WTC11 (cell line): Measurements from ENCODE around the gene MUC2. TPM values are rescaled to one million over a fixed set of nuclear protein-coding genes. Genes with fewer than 3 reads are reported as not detected.

Experiments used
- ATAC-seq: fragments of 200-7000 bp; cut with Tn5 transposase; 2 replicates; pipeline ENCODE4 v1.10.0; 2021; ENCODE audit warnings: mild to moderate bottlenecking, moderate library complexity
- CTCF ChIA-PET: fragments of 300-600 bp; sonication (Branson Sonifier 250); formaldehyde crosslinking; loops from one replicate; lab custom pipeline; 2021; ENCODE audit warnings: antibody characterized with exemption; lab: Charles Lee
- POLR2A ChIA-PET: fragments of 350-600 bp; sonication (Branson Sonifier 250); formaldehyde crosslinking; loops from one replicate; lab custom pipeline; 2021; ENCODE audit warnings: antibody characterized with exemption; lab: Charles Lee
- DNase-seq: peaks from one replicate; pipeline ENCODE4 v3.0.0; 2021; ENCODE audit warnings: low spot score
- H3K27ac Mint-ChIP-seq: 2 replicates; pipeline ENCODE4 v1.8.0; 2021; ENCODE audit warnings: mixed read lengths
- H3K27me3 Mint-ChIP-seq: 2 replicates; pipeline ENCODE4 v1.8.0; 2021; ENCODE audit warnings: low read depth, mild to moderate bottlenecking, moderate library complexity, mixed read lengths
- H3K36me3 Mint-ChIP-seq: 2 replicates; pipeline ENCODE4 v1.8.0; 2021; ENCODE audit warnings: mixed read lengths
- H3K4me1 Mint-ChIP-seq: 2 replicates; pipeline ENCODE4 v1.8.0; 2022; ENCODE audit warnings: mixed read lengths
- H3K4me3 Mint-ChIP-seq: 2 replicates; pipeline ENCODE4 v1.8.0; 2021; ENCODE audit warnings: mild to moderate bottlenecking, moderate library complexity, mixed read lengths
- H3K9me3 Mint-ChIP-seq: 2 replicates; pipeline ENCODE4 v1.8.0; 2021; ENCODE audit warnings: mixed read lengths
- CREM ChIP-seq: sonication (generic); formaldehyde crosslinking; IDR thresholded peaks from 2 replicates; pipeline ENCODE4 v1.8.1; 2022; ENCODE audit warnings: mild to moderate bottlenecking, missing genetic modification reagents, moderate library complexity
- ETV6 ChIP-seq: sonication (generic); formaldehyde crosslinking; IDR thresholded peaks from 2 replicates; pipeline ENCODE4 v1.8.1; 2022; ENCODE audit warnings: mild to moderate bottlenecking, missing genetic modification reagents
- HMGA2 ChIP-seq: fragments of 250-450 bp; sonication (Bioruptor Pico); IDR thresholded peaks from 2 replicates; pipeline ENCODE4 v1.4.0; 2021; ENCODE audit warnings: mild to moderate bottlenecking, moderate library complexity
- IRF2 ChIP-seq: sonication (generic); formaldehyde crosslinking; IDR thresholded peaks from 2 replicates; pipeline ENCODE4 v1.8.0; 2022; ENCODE audit warnings: low read depth, missing genetic modification reagents, borderline replicate concordance
- OVOL2 ChIP-seq: fragments of 250-450 bp; sonication (Bioruptor Pico); IDR thresholded peaks from 2 replicates; pipeline ENCODE4 v1.9.0; 2021; ENCODE audit warnings: mild to moderate bottlenecking, borderline replicate concordance
- RELA ChIP-seq: sonication (generic); formaldehyde crosslinking; IDR thresholded peaks from 2 replicates; pipeline ENCODE4 v1.8.1; 2022; ENCODE audit warnings: missing genetic modification reagents, mild to moderate bottlenecking, borderline replicate concordance
- RORB ChIP-seq: fragments of 250-450 bp; sonication (Bioruptor Pico); IDR thresholded peaks from 2 replicates; pipeline ENCODE4 v1.9.0; 2021; ENCODE audit warnings: mild to moderate bottlenecking
- SMAD4 ChIP-seq: sonication (generic); formaldehyde crosslinking; IDR thresholded peaks from 2 replicates; pipeline ENCODE4 v1.8.0; 2022; ENCODE audit warnings: mild to moderate bottlenecking, missing genetic modification reagents
- TEAD4 ChIP-seq: sonication (generic); formaldehyde crosslinking; IDR thresholded peaks from 2 replicates; pipeline ENCODE4 v1.8.0; 2022; ENCODE audit warnings: mild to moderate bottlenecking, missing genetic modification reagents
- ZNF121 ChIP-seq: sonication (generic); formaldehyde crosslinking; IDR thresholded peaks from 2 replicates; pipeline ENCODE4 v1.8.0; 2023; ENCODE audit warnings: missing genetic modification reagents
- total RNA-seq: library from RNA; stranded (reverse); gene quantifications from 3 replicates; pipeline ENCODE4 v1.2.3, GENCODE V29; 2021
- TF ChIP-seq, protein P1 (sequence below): sonication (generic); formaldehyde crosslinking; IDR thresholded peaks from 2 replicates; pipeline ENCODE4 v1.8.1; 2022; ENCODE audit warnings: mild to moderate bottlenecking, moderate library complexity, missing genetic modification reagents
- TF ChIP-seq, protein P2 (sequence below): sonication (generic); formaldehyde crosslinking; IDR thresholded peaks from 2 replicates; pipeline ENCODE4 v1.8.0; 2023; ENCODE audit warnings: missing genetic modification reagents, mild to moderate bottlenecking, borderline replicate concordance
- TF ChIP-seq, protein P3 (sequence below): fragments of 250-450 bp; sonication (Bioruptor Pico); IDR thresholded peaks from 2 replicates; pipeline ENCODE4 v1.8.0; 2021; ENCODE audit warnings: mild to moderate bottlenecking
- TF ChIP-seq, protein P4 (sequence below): sonication (generic); formaldehyde crosslinking; IDR thresholded peaks from 2 replicates; pipeline ENCODE4 v1.8.0; 2022; ENCODE audit warnings: mild to moderate bottlenecking, missing genetic modification reagents
- TF ChIP-seq, protein P5 (sequence below): fragments of 250-450 bp; sonication (Bioruptor Pico); conservative IDR thresholded peaks from 2 replicates; pipeline ENCODE4 v1.9.0; 2021; ENCODE audit warnings: mild to moderate bottlenecking
- TF ChIP-seq, protein P6 (sequence below): sonication (generic); formaldehyde crosslinking; IDR thresholded peaks from 2 replicates; pipeline ENCODE4 v1.8.1; 2022; ENCODE audit warnings: mild to moderate bottlenecking, missing genetic modification reagents, moderate library complexity, borderline replicate concordance

The MUC2 gene
- total RNA-seq, 1 experiment from 2014 or later: 0.22 TPM

DNA sequence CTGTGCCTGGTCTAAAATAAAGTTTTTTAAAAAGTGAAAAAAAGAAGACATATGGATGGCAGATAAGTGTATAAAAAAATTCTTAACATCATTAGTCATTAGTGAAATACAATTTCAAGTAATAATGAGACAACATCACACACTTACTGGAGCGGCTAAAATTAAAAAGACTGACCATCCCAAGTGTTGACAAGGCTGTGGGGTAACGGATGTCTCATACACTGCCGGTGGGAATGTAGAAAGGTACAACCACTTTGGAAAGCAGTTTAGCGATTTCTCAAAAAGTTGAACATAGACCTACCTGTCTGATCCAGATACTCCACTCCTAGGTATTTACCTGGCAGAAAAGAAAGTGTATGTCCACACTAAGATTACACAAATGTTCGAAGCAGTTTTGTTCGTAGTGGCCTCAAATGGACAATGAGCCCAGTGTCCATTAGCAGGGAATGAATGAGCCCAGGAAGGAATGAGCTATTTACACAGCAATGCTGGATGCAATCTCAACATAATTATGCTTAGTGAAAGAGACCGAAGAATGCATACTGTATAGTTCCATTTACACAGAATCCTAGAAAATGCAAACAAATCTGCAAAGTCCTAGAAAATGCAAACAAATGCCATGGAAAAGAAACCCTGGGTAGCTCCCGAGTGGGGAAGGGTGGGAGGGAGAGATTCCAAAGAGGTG, 6.7 kb upstream of the MUC2 start (continued):
- TF ChIP-seq, protein P1, sequence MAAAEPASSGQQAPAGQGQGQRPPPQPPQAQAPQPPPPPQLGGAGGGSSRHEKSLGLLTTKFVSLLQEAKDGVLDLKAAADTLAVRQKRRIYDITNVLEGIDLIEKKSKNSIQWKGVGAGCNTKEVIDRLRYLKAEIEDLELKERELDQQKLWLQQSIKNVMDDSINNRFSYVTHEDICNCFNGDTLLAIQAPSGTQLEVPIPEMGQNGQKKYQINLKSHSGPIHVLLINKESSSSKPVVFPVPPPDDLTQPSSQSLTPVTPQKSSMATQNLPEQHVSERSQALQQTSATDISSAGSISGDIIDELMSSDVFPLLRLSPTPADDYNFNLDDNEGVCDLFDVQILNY (CRISPR knock-in tag): no peak
- TF ChIP-seq OVOL2 (CRISPR knock-in tag) (no peak), ZNF121 (CRISPR knock-in tag) (no peak), RELA (CRISPR knock-in tag) (no peak)
- TF ChIP-seq, protein P2, sequence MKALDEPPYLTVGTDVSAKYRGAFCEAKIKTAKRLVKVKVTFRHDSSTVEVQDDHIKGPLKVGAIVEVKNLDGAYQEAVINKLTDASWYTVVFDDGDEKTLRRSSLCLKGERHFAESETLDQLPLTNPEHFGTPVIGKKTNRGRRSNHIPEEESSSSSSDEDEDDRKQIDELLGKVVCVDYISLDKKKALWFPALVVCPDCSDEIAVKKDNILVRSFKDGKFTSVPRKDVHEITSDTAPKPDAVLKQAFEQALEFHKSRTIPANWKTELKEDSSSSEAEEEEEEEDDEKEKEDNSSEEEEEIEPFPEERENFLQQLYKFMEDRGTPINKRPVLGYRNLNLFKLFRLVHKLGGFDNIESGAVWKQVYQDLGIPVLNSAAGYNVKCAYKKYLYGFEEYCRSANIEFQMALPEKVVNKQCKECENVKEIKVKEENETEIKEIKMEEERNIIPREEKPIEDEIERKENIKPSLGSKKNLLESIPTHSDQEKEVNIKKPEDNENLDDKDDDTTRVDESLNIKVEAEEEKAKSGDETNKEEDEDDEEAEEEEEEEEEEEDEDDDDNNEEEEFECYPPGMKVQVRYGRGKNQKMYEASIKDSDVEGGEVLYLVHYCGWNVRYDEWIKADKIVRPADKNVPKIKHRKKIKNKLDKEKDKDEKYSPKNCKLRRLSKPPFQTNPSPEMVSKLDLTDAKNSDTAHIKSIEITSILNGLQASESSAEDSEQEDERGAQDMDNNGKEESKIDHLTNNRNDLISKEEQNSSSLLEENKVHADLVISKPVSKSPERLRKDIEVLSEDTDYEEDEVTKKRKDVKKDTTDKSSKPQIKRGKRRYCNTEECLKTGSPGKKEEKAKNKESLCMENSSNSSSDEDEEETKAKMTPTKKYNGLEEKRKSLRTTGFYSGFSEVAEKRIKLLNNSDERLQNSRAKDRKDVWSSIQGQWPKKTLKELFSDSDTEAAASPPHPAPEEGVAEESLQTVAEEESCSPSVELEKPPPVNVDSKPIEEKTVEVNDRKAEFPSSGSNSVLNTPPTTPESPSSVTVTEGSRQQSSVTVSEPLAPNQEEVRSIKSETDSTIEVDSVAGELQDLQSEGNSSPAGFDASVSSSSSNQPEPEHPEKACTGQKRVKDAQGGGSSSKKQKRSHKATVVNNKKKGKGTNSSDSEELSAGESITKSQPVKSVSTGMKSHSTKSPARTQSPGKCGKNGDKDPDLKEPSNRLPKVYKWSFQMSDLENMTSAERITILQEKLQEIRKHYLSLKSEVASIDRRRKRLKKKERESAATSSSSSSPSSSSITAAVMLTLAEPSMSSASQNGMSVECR (CRISPR knock-in tag): no peak

DNA sequence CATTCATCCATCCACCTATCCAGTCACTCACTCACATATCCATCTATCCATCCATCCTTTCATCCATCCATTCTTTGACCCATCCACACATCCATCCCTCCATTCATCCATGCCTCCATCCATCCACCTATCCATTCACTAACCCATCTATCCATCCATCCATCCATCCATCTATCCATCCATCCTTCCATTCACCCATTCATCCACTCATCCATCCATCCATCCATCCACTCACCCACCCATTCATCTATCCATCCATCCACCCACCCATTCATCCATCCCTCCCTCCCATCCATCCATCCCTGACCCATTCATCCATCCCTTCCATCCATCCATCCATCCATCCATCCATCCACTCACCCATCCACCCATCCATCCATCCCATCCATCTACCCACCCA, 4.9 kb upstream of the MUC2 start:
- H3K4me3 Mint-ChIP-seq: no peak overlapping the region
- CTCF ChIA-PET: no interaction called here
- H3K9me3 Mint-ChIP-seq: peaks cover 3% of the 10 kb centered on the region; the same call in 1 of the 2 replicates
- no peak overlapping the region for H3K27ac Mint-ChIP-seq
- H3K36me3 Mint-ChIP-seq: no peaks in the 10 kb centered on the region
- ATAC-seq: no peak
- no peak for DNase-seq
- no peaks in the 10 kb centered on the region for H3K4me1 Mint-ChIP-seq
- POLR2A ChIA-PET: no interaction called here
- peaks cover 4% of the 10 kb centered on the region; the same call in 1 of the 2 replicates for H3K27me3 Mint-ChIP-seq
- TF ChIP-seq SMAD4 (CRISPR knock-in tag): no peak
- TF ChIP-seq, protein P3, sequence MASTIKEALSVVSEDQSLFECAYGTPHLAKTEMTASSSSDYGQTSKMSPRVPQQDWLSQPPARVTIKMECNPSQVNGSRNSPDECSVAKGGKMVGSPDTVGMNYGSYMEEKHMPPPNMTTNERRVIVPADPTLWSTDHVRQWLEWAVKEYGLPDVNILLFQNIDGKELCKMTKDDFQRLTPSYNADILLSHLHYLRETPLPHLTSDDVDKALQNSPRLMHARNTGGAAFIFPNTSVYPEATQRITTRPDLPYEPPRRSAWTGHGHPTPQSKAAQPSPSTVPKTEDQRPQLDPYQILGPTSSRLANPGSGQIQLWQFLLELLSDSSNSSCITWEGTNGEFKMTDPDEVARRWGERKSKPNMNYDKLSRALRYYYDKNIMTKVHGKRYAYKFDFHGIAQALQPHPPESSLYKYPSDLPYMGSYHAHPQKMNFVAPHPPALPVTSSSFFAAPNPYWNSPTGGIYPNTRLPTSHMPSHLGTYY: no peak
- TF ChIP-seq RORB: no peak
- TF ChIP-seq CREM: no peak
- TF ChIP-seq, protein P1 (CRISPR knock-in tag): no peak
- TF ChIP-seq, protein P4, sequence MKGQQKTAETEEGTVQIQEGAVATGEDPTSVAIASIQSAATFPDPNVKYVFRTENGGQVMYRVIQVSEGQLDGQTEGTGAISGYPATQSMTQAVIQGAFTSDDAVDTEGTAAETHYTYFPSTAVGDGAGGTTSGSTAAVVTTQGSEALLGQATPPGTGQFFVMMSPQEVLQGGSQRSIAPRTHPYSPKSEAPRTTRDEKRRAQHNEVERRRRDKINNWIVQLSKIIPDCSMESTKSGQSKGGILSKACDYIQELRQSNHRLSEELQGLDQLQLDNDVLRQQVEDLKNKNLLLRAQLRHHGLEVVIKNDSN (CRISPR knock-in tag): no peak
- TF ChIP-seq, protein P5, sequence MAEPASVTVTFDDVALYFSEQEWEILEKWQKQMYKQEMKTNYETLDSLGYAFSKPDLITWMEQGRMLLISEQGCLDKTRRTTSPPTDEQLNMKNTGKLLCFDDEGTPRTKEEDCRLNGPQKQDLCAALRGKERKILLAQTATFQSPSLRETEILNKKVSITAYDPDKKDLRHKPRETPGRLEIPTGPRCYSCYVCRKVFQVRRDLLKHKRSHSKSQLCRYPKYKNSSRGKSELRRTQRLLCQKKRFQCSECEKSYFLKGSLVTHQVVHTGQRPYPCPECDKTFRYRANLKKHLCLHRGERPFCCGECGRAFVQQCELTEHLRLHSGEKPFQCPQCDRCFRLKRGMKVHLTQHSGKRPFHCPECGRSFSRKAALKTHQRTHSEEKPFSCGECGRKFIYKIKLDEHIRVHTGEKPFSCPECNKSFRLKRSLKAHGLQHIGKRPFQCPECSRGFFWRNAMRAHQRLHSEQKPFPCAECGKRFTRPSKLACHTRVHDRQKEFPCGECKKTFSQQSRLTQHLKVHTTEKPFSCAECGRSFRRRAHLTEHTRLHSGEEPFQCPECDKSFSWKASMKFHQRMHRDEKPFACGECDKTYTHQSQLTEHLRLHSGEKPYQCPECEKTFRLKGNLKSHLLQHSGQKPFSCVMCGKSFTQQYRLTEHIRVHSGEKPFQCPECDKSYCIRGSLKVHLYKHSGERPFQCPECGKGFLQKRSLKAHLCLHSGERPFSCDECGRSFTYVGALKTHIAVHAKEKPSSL (CRISPR knock-in tag): no peak
- TF ChIP-seq ZNF121 (CRISPR knock-in tag): no peak
- TF ChIP-seq, protein P6, sequence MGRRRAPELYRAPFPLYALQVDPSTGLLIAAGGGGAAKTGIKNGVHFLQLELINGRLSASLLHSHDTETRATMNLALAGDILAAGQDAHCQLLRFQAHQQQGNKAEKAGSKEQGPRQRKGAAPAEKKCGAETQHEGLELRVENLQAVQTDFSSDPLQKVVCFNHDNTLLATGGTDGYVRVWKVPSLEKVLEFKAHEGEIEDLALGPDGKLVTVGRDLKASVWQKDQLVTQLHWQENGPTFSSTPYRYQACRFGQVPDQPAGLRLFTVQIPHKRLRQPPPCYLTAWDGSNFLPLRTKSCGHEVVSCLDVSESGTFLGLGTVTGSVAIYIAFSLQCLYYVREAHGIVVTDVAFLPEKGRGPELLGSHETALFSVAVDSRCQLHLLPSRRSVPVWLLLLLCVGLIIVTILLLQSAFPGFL: no peak
- no peak for TF ChIP-seq RELA (CRISPR knock-in tag)
- TF ChIP-seq TEAD4: no peak
- TF ChIP-seq IRF2: no peak
- no peak for TF ChIP-seq ETV6 (CRISPR knock-in tag)
- TF ChIP-seq HMGA2 (CRISPR knock-in tag): no peak
- TF ChIP-seq, protein P2 (CRISPR knock-in tag): no peak
